GM12872 (cell line): ENCODE measurements around the gene PTPRD.

Experiments used
- CTCF ChIP-seq: IDR thresholded peaks from 3 replicates; pipeline ENCODE4 v1.5.1; 2011; ENCODE audit warnings: low read depth, mild to moderate bottlenecking, low read length, moderate library complexity; ENCODE audit not compliant: insufficient read depth

The PTPRD gene

GRCh38 chr9:8338767-8339510, 2273.9 kb downstream of the PTPRD start:
- TF ChIP-seq CTCF: no peak

- no peak for TF ChIP-seq CTCF
Observed at GRCh38 chr9:8337834-8338766, 2274.7 kb downstream of the PTPRD start.

GRCh38 chr9:8332871-8333270, 2279.9 kb downstream of the PTPRD start:
- no peak for TF ChIP-seq CTCF

GRCh38 chr9:8332331-8332650, 2280.5 kb downstream of the PTPRD start:
- no peak for TF ChIP-seq CTCF

- TF ChIP-seq CTCF: no peak
Observed at GRCh38 chr9:8331507-8332330, 2281.1 kb downstream of the PTPRD start.

GRCh38 chr9:8329561-8330283, 2283.1 kb downstream of the PTPRD start:
- no peak for TF ChIP-seq CTCF
